ENCODE data around the gene GPR137B. TPM values are rescaled to one million over a fixed set of nuclear protein-coding genes. Genes with fewer than 3 reads are reported as not detected.

Gene GPR137B
- total and polyA plus RNA-seq, 10 donors, result 5.2 to 54.8 (median 37.6) TPM

- 87 to 91% (median 91%) methylated on average over 24 of the region's 24 CpGs for WGBS, 5 donors
- Histone ChIP-seq H3K9me3 (no peaks in the 10 kb centered on the region), H3K4me3 (no peak overlapping the region), H3K27ac (no peak overlapping the region), H3K27me3 (replicated peaks in 1 of 7) (no peaks in the 10 kb centered on the region), H3K36me3 (no peaks in the 10 kb centered on the region), H3K4me1 (peaks cover 0 to 62% (median 23%) of the 10 kb centered on the region in 6 donors)
- DNase-seq, result no peak
- peak in 1 of 3 donors; percentile 20 for TF ChIP-seq POLR2AphosphoS5 (IDR thresholded peaks at IDR 0.05)
- TF ChIP-seq CTCF (IDR thresholded peaks at IDR 0.05 in 8 of 11, conservative IDR thresholded peaks at IDR 0.05 in 3 of 11), result no peak
- intact Hi-C loops (cut with DNase I; ENCODE audit: low total_unique reads), result no loop called here
Observed at GRCh38 chr1:236154671-236155398, 12.5 kb downstream of the GPR137B start.

GRCh38 chr1:236155399-236155767, 13.0 kb downstream of the GPR137B start:
- 85 to 92% (median 91%) methylated on average over 11 of the region's 11 CpGs for WGBS, 5 donors
- DNase-seq, result no peak

GRCh38 chr1:236155841-236156503, 13.6 kb downstream of the GPR137B start:
- peak overlapping the region in 1 of 8 donors; percentile 1 for H3K4me3 ChIP-seq
- H3K27me3 ChIP-seq (replicated peaks in 1 of 7), result no peaks in the 10 kb centered on the region
- no peaks in the 10 kb centered on the region for H3K36me3 ChIP-seq
- H3K9me3 ChIP-seq, result peaks cover 0 to 7% (median 5%) of the 10 kb centered on the region in 8 donors
- TF ChIP-seq POLR2A (IDR thresholded peaks at IDR 0.05) (no peak), POLR2AphosphoS5 (IDR thresholded peaks at IDR 0.05) (no peak), CTCF (IDR thresholded peaks at IDR 0.05 in 8 of 11, conservative IDR thresholded peaks at IDR 0.05 in 3 of 11) (no peak)
- peaks cover 0 to 59% (median 25%) of the 10 kb centered on the region in 6 donors for H3K4me1 ChIP-seq
- WGBS, 5 donors, result 89 to 94% (median 92%) methylated on average over 15 of the region's 15 CpGs
- intact Hi-C loops (cut with DNase I; ENCODE audit: low total_unique reads), result no loop called here
- H3K27ac ChIP-seq, result peak overlapping the region in 5 of 8 donors; percentile 33 to 68 (median 55)
- peak; percentile 64 for DNase-seq

More at GRCh38 chr1:236155399-236155767, 13.0 kb downstream of the GPR137B start:
- Histone ChIP-seq H3K27ac (no peak overlapping the region), H3K4me1 (peaks cover 0 to 62% (median 26%) of the 10 kb centered on the region in 6 donors), H3K9me3 (peaks cover 0 to under 1% (median 0%) of the 10 kb centered on the region in 8 donors), H3K36me3 (no peaks in the 10 kb centered on the region), H3K27me3 (replicated peaks in 1 of 7) (no peaks in the 10 kb centered on the region), H3K4me3 (no peak overlapping the region)
- intact Hi-C loops (cut with DNase I; ENCODE audit: low total_unique reads), result no loop called here
- TF ChIP-seq POLR2AphosphoS5 (IDR thresholded peaks at IDR 0.05) (no peak), POLR2A (IDR thresholded peaks at IDR 0.05) (no peak), CTCF (IDR thresholded peaks at IDR 0.05 in 8 of 11, conservative IDR thresholded peaks at IDR 0.05 in 3 of 11) (no peak)
